H9 (cell line): ENCODE results near the gene ARHGEF7. TPM values are rescaled to one million over a fixed set of nuclear protein-coding genes. Genes with fewer than 3 reads are reported as not detected.

Experiments
- DNase-seq: peaks from one replicate; pipeline ENCODE4 v3.0.0-alpha.2; 2017
- H2AFZ ChIP-seq: one replicate; pipeline ENCODE4 v1.6.1; 2013; ENCODE audit warnings: mild to moderate bottlenecking, low read length, control low read depth, moderate library complexity
- H2AK5ac ChIP-seq: 2 replicates; pipeline ENCODE4 v1.6.1; 2013; ENCODE audit warnings: low read length, control low read depth, mixed read lengths; ENCODE audit not compliant: insufficient read length
- H2BK120ac ChIP-seq: one replicate; pipeline ENCODE4 v1.6.1; 2013; ENCODE audit warnings: low read depth, mild to moderate bottlenecking, low read length, control low read depth, inconsistent platforms; ENCODE audit not compliant: poor library complexity, severe bottlenecking
- H2BK12ac ChIP-seq: 2 replicates; pipeline ENCODE4 v1.6.1; 2013; ENCODE audit warnings: low read length, control low read depth, mixed read lengths, low read depth; ENCODE audit not compliant: insufficient read length
- H2BK15ac ChIP-seq: 2 replicates; pipeline ENCODE4 v1.6.1; 2013; ENCODE audit warnings: low read depth, low read length, control low read depth
- H2BK20ac ChIP-seq: one replicate; pipeline ENCODE4 v1.6.1; 2013; ENCODE audit warnings: low read depth, mild to moderate bottlenecking, low read length, control low read depth, inconsistent platforms; ENCODE audit not compliant: poor library complexity, severe bottlenecking
- H2BK5ac ChIP-seq: 2 replicates; pipeline ENCODE4 v1.6.1; 2013; ENCODE audit warnings: low read length, control low read depth, mixed read lengths; ENCODE audit not compliant: insufficient read length
- H3K14ac ChIP-seq: 2 replicates; pipeline ENCODE4 v1.6.1; 2013; ENCODE audit warnings: low read length, control low read depth; ENCODE audit not compliant: insufficient read depth
- H3K18ac ChIP-seq: 2 replicates; pipeline ENCODE4 v1.6.1; 2013; ENCODE audit warnings: low read depth, mild to moderate bottlenecking, mixed read lengths, low read length, control low read depth; ENCODE audit not compliant: insufficient read length
- H3K23ac ChIP-seq: 2 replicates; pipeline ENCODE4 v1.6.1; 2013; ENCODE audit warnings: low read length, control low read depth, mixed read lengths, low read depth; ENCODE audit not compliant: insufficient read length
- H3K23me2 ChIP-seq: 2 replicates; pipeline ENCODE4 v1.6.1; 2013; ENCODE audit warnings: low read depth, mild to moderate bottlenecking, mixed read lengths, low read length, control low read depth; ENCODE audit not compliant: insufficient read length, poor library complexity, severe bottlenecking
- H3K27ac ChIP-seq: 2 replicates; pipeline ENCODE4 v1.5.1; 2013; ENCODE audit warnings: low read length, control low read depth, mixed read lengths, low read depth; ENCODE audit not compliant: insufficient read length
- H3K27me3 ChIP-seq: 2 replicates; pipeline ENCODE4 v1.6.1; 2013; ENCODE audit warnings: low read length, control low read depth, inconsistent platforms; ENCODE audit not compliant: insufficient read depth
- H3K4ac ChIP-seq: 2 replicates; pipeline ENCODE4 v1.6.1; 2013; ENCODE audit warnings: low read depth, mild to moderate bottlenecking, control low read depth, inconsistent platforms, low read length, moderate library complexity
- H3K4me1 ChIP-seq: 2 replicates; pipeline ENCODE4 v1.6.1; 2013; ENCODE audit warnings: low read length, control low read depth, inconsistent platforms; ENCODE audit not compliant: insufficient read depth
- H3K4me2 ChIP-seq: 2 replicates; pipeline ENCODE4 v1.6.1; 2013; ENCODE audit warnings: low read length, control low read depth, mixed read lengths; ENCODE audit not compliant: insufficient read length, insufficient read depth
- H3K56ac ChIP-seq: 2 replicates; pipeline ENCODE4 v1.6.1; 2013; ENCODE audit warnings: low read depth, mild to moderate bottlenecking, mixed read lengths, low read length, control low read depth; ENCODE audit not compliant: insufficient read length
- H3K79me1 ChIP-seq: 2 replicates; pipeline ENCODE4 v1.6.1; 2013; ENCODE audit warnings: low read depth, mild to moderate bottlenecking, moderate library complexity, low read length, control low read depth, inconsistent platforms; ENCODE audit not compliant: insufficient read depth, poor library complexity, severe bottlenecking
- H3K79me2 ChIP-seq: 2 replicates; pipeline ENCODE4 v1.6.1; 2013; ENCODE audit warnings: low read length, control low read depth, inconsistent platforms; ENCODE audit not compliant: insufficient read depth
- H3K9ac ChIP-seq: 2 replicates; pipeline ENCODE4 v1.6.1; 2013; ENCODE audit warnings: low read length, control low read depth, mixed read lengths; ENCODE audit not compliant: insufficient read length; ENCODE audit errors: extremely low read depth
- H3K9me3 ChIP-seq: one replicate; pipeline ENCODE4 v1.6.1; 2013; ENCODE audit warnings: low read depth, low read length, inconsistent platforms; ENCODE audit not compliant: control insufficient read depth
- H3T11ph ChIP-seq: one replicate; pipeline ENCODE4 v1.6.1; 2013; ENCODE audit warnings: mild to moderate bottlenecking, low read length, control low read depth, inconsistent platforms
- H4K20me1 ChIP-seq: one replicate; pipeline ENCODE4 v1.6.1; 2013; ENCODE audit not compliant: control insufficient read depth, insufficient read length, insufficient read depth
- H4K5ac ChIP-seq: 2 replicates; pipeline ENCODE4 v1.6.1; 2013; ENCODE audit warnings: low read depth, mild to moderate bottlenecking, mixed read lengths, low read length, control low read depth; ENCODE audit not compliant: insufficient read length
- H4K8ac ChIP-seq: replicated peaks from 2 replicates; pipeline ENCODE4 v1.6.1; 2013; ENCODE audit warnings: low read length, control low read depth, mixed read lengths, low read depth; ENCODE audit not compliant: insufficient read length
- H4K91ac ChIP-seq: 2 replicates; pipeline ENCODE4 v1.6.1; 2013; ENCODE audit warnings: low read depth, mild to moderate bottlenecking, moderate library complexity, mixed read lengths, low read length, control low read depth; ENCODE audit not compliant: insufficient read length
- H3K27ac Mint-ChIP-seq, 3 experiments: 2 replicates in 2 of 3; 3 replicates in 1 of 3; pipeline ENCODE4 v1.8.0; 2020 to 2021; ENCODE audit warnings: mixed read lengths in 3 of 3, mild to moderate bottlenecking in 1 of 3, moderate library complexity in 1 of 3
- H3K27me3 Mint-ChIP-seq: 2 replicates; pipeline ENCODE4 v1.8.0; 2021; ENCODE audit warnings: low read depth, mild to moderate bottlenecking, moderate library complexity, mixed read lengths
- H3K36me3 Mint-ChIP-seq, 3 experiments: 2 replicates in 2 of 3; 3 replicates in 1 of 3; pipeline ENCODE4 v1.8.0; 2020 to 2021; ENCODE audit warnings: low read depth in 3 of 3, mixed read lengths in 3 of 3; ENCODE audit not compliant: insufficient read depth in 1 of 3
- H3K4me1 Mint-ChIP-seq, 2 experiments: 2 replicates each; pipeline ENCODE4 v1.8.0; 2020; ENCODE audit warnings: mixed read lengths in 2 of 2
- H3K4me3 Mint-ChIP-seq, 2 experiments: 2 replicates in 1 of 2; 3 replicates in 1 of 2; pipeline ENCODE4 v1.8.0; 2020 to 2021; ENCODE audit warnings: mild to moderate bottlenecking in 2 of 2, mixed read lengths in 2 of 2, moderate library complexity in 1 of 2
- H3K9me3 Mint-ChIP-seq, 2 experiments: 2 replicates in 1 of 2; 3 replicates in 1 of 2; pipeline ENCODE4 v1.8.0; 2020; ENCODE audit warnings: mild to moderate bottlenecking in 2 of 2, mixed read lengths in 2 of 2, moderate library complexity in 1 of 2
- CTCF ChIP-seq: fragments of 200-600 bp; sonication (generic); conservative IDR thresholded peaks from 3 replicates; pipeline ENCODE4 v1.8.0; 2021; ENCODE audit warnings: antibody characterized with exemption, mild to moderate bottlenecking
- WGBS: extraction: QIAGEN DNeasy Blood & Tissue Kit; methylation state at CpG from one replicate; pipeline ENCODE4 v1.1.7; 2013; ENCODE audit warnings: missing lambda C conversion rate, low lambda C conversion rate, mixed read lengths; ENCODE audit not compliant: insufficient read length; ENCODE audit errors: extremely low coverage; 5-methylcytosine and 5-hydroxymethylcytosine counted together
- total RNA-seq: library from RNA; stranded (reverse); gene quantifications from 2 replicates; pipeline ENCODE4 v1.2.1, GENCODE V29; 2021

The ARHGEF7 gene
- total RNA-seq, 1 experiment from 2014 or later = 51.9 TPM

DNA sequence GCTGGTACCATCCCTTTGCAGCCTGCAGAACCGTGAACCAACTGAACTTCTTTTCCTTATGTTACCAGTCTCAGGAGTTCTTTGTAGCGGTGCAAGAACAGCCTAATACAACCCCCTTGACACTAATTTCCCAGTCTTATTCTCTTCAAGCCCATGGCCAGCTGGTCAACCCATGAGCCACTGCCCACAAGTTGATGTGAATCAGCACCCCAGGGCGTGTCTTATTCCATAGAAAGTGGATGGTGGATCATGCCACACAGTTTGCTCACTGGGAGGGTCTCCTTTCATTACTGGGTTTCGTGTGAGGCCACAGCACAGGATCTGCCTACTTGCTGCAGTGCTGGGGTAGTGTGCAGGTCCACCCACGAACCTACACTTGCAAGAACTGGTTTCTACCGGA lies 232.3 kb downstream of the ARHGEF7 start:
- Mint-ChIP-seq H3K4me3 (no peak overlapping the region; a peak in 1 of 5 replicates), H3K4me1 (peaks cover 4 to 5% of the 10 kb centered on the region in 2 experiments; a peak in 2 of 4 replicates), H3K27ac (peak overlapping the region in 1 of 3 experiments; percentile 96; a peak in 1 of 7 replicates), H3K27me3 (peaks cover 9% of the 10 kb centered on the region), H3K36me3 (no peaks in the 10 kb centered on the region; a peak in 1 of 7 replicates), H3K9me3 (peaks cover 12% of the 10 kb centered on the region in 2 experiments)
- Histone ChIP-seq H3K79me2 (no peaks in the 10 kb centered on the region), H4K20me1 (no peaks in the 10 kb centered on the region), H3K27ac (no peak overlapping the region), H2AFZ (no peak overlapping the region), H3K23me2 (no peaks in the 10 kb centered on the region), H3K4me1 (no peaks in the 10 kb centered on the region), H3K79me1 (no peaks in the 10 kb centered on the region), H4K5ac (no peak overlapping the region), H2BK120ac (no peak overlapping the region), H4K91ac (no peak overlapping the region), H3K14ac (no peak overlapping the region), H3K18ac (no peak overlapping the region), H3K4ac (no peak overlapping the region), H2BK20ac (no peak overlapping the region), H3K27me3 (no peaks in the 10 kb centered on the region), H3K9me3 (no peaks in the 10 kb centered on the region), H2BK15ac (no peak overlapping the region), H3T11ph (no peak overlapping the region), H2AK5ac (no peak overlapping the region), H3K4me2 (no peak overlapping the region), H2BK12ac (no peak overlapping the region), H3K56ac (no peak overlapping the region), H3K23ac (no peak overlapping the region), H2BK5ac (no peak overlapping the region), H4K8ac (no peak overlapping the region), H3K9ac (no peak overlapping the region)
- DNase-seq = no peak
- WGBS = no CpG with 5 or more reads among the region's 6 CpGs
- no peak for TF ChIP-seq CTCF
